T47D (cell line): ENCODE measurements around the gene FAM174C.
"Not testable (repeated sequence)": the region's sequence is repeated elsewhere in the genome, so short reads cannot be mapped to it uniquely, and the experiment has no call there.

Experiments
- DNase-seq, 2 experiments: peaks; one replicate each; pipeline versions ENCODE4 v3.0.0 to v3.0.0-alpha.2; 2011 to 2012; ENCODE audit warnings: low read depth in 1 of 2, low spot score in 1 of 2
- JUND ChIP-seq: IDR thresholded peaks from 2 replicates; pipeline ENCODE4 v1.6.1; 2012; ENCODE audit warnings: low read depth
- in situ Hi-C: cut with HindIII; loops from 2 replicates; pipeline ENCODE4 v1.10.0; 2016; ENCODE audit warnings: low sequenced_read_pairs, low pct_unique_long_range_greater_than_20kb

The FAM174C gene

GRCh38 chr19:1293782-1294604, 18.7 kb downstream of the FAM174C start:
- no peak for TF ChIP-seq JUND
- no peak for DNase-seq
- in situ Hi-C loops = no loop called here

GRCh38 chr19:1294688-1295087, 19.4 kb downstream of the FAM174C start:
- no peak for DNase-seq
- in situ Hi-C loops = no loop called here

GRCh38 chr19:1295169-1296012, 20.1 kb downstream of the FAM174C start:
- in situ Hi-C loops = no loop called here
- TF ChIP-seq JUND = no peak
- DNase-seq = peak in 1 of 2 experiments; percentile 33

More at GRCh38 chr19:1294688-1295087, 19.4 kb downstream of the FAM174C start:
- TF ChIP-seq JUND = no peak

GRCh38 chr19:1296078-1296477, 20.7 kb downstream of the FAM174C start:
- in situ Hi-C loops = no loop called here
- no peak for TF ChIP-seq JUND
- DNase-seq = no peak

- no peak for TF ChIP-seq JUND
- DNase-seq = no peak
- in situ Hi-C loops = no loop called here
Observed at GRCh38 chr19:1296575-1297271, 21.4 kb downstream of the FAM174C start.

GRCh38 chr19:1298235-1298634, 22.9 kb downstream of the FAM174C start:
- in situ Hi-C loops = no loop called here
- DNase-seq = no peak
- TF ChIP-seq JUND = no peak

GRCh38 chr19:1299801-1300200, 24.5 kb downstream of the FAM174C start:
- TF ChIP-seq JUND = no peak
- DNase-seq = no peak
- in situ Hi-C loops = no loop called here

GRCh38 chr19:1300744-1301490, 25.6 kb downstream of the FAM174C start:
- no peak for TF ChIP-seq JUND
- in situ Hi-C loops = no loop called here
- DNase-seq = no peak

- no peak for TF ChIP-seq JUND
- in situ Hi-C loops = no loop called here
- DNase-seq = no peak
Observed at GRCh38 chr19:1302533-1303239, 27.4 kb downstream of the FAM174C start.

GRCh38 chr19:1304197-1304924, 29.0 kb downstream of the FAM174C start:
- no peak for TF ChIP-seq JUND
- in situ Hi-C loops = no loop called here
- no peak for DNase-seq

GRCh38 chr19:1305354-1305753, 30.0 kb downstream of the FAM174C start:
- DNase-seq, in situ Hi-C loops: not testable (repeated sequence)
